Measurements from ENCODE around the gene ILK.
A peak's percentile ranks its signal among the peaks of the same experiment; 100 is the strongest.

Gene ILK

GRCh38 chr11:6598555-6598954 is 5.0 kb upstream of the ILK start:
- Histone ChIP-seq H3K36me3 (ENCODE audit: control insufficient read depth, insufficient read depth, low read length) (peaks cover 52% of the 10 kb centered on the region), H3K4me3 (ENCODE audit: low read depth, low read length) (no peak overlapping the region), H3K27ac (ENCODE audit: low read depth, low read length) (no peak overlapping the region), H3K9me3 (ENCODE audit: control insufficient read depth, insufficient read depth, low read length) (no peaks in the 10 kb centered on the region), H3K9ac (ENCODE audit: low read depth, low read length) (no peak overlapping the region), H3K4me1 (ENCODE audit: control insufficient read depth, insufficient read depth, low read length) (peaks cover 8% of the 10 kb centered on the region; the same call in 1 of the 2 replicates), H3K27me3 (ENCODE audit: control insufficient read depth, insufficient read depth, low read length) (no peaks in the 10 kb centered on the region)

- Histone ChIP-seq H3K36me3 (ENCODE audit: control insufficient read depth, insufficient read depth, low read length) (peaks cover 52% of the 10 kb centered on the region), H3K27ac (ENCODE audit: low read depth, low read length) (no peak overlapping the region), H3K4me1 (ENCODE audit: control insufficient read depth, insufficient read depth, low read length) (peaks cover 9% of the 10 kb centered on the region; the same call in 1 of the 2 replicates), H3K9me3 (ENCODE audit: control insufficient read depth, insufficient read depth, low read length) (no peaks in the 10 kb centered on the region), H3K4me3 (ENCODE audit: low read depth, low read length) (no peak overlapping the region), H3K27me3 (ENCODE audit: control insufficient read depth, insufficient read depth, low read length) (no peaks in the 10 kb centered on the region), H3K9ac (ENCODE audit: low read depth, low read length) (no peak overlapping the region)
Observed at GRCh38 chr11:6599449-6599848, 4.1 kb upstream of the ILK start.

GRCh38 chr11:6599881-6600390 is 3.6 kb upstream of the ILK start:
- Histone ChIP-seq H3K27ac (ENCODE audit: low read depth, low read length) (no peak overlapping the region), H3K4me3 (ENCODE audit: low read depth, low read length) (no peak overlapping the region), H3K36me3 (ENCODE audit: control insufficient read depth, insufficient read depth, low read length) (peaks cover 52% of the 10 kb centered on the region), H3K9me3 (ENCODE audit: control insufficient read depth, insufficient read depth, low read length) (no peaks in the 10 kb centered on the region), H3K4me1 (ENCODE audit: control insufficient read depth, insufficient read depth, low read length) (peaks cover 14% of the 10 kb centered on the region; the same call in 1 of the 2 replicates), H3K27me3 (ENCODE audit: control insufficient read depth, insufficient read depth, low read length) (no peaks in the 10 kb centered on the region), H3K9ac (ENCODE audit: low read depth, low read length) (no peak overlapping the region)

- Histone ChIP-seq H3K4me1 (ENCODE audit: control insufficient read depth, insufficient read depth, low read length) (peaks cover 16% of the 10 kb centered on the region), H3K36me3 (ENCODE audit: control insufficient read depth, insufficient read depth, low read length) (peaks cover 52% of the 10 kb centered on the region), H3K4me3 (ENCODE audit: low read depth, low read length) (no peak overlapping the region), H3K27ac (ENCODE audit: low read depth, low read length) (no peak overlapping the region), H3K27me3 (ENCODE audit: control insufficient read depth, insufficient read depth, low read length) (no peaks in the 10 kb centered on the region), H3K9me3 (ENCODE audit: control insufficient read depth, insufficient read depth, low read length) (no peaks in the 10 kb centered on the region), H3K9ac (ENCODE audit: low read depth, low read length) (no peak overlapping the region)
Observed at GRCh38 chr11:6601041-6601461, 2.5 kb upstream of the ILK start.

- Histone ChIP-seq H3K36me3 (ENCODE audit: control insufficient read depth, insufficient read depth, low read length) (peaks cover 41% of the 10 kb centered on the region), H3K27me3 (ENCODE audit: control insufficient read depth, insufficient read depth, low read length) (no peaks in the 10 kb centered on the region), H3K27ac (ENCODE audit: low read depth, low read length) (no peak overlapping the region), H3K9ac (ENCODE audit: low read depth, low read length) (0 out of 2 replicates have a peak overlapping the region, but pooled peaks have one; percentile 44), H3K4me3 (ENCODE audit: low read depth, low read length) (peak overlapping the region; percentile 98), H3K9me3 (ENCODE audit: control insufficient read depth, insufficient read depth, low read length) (no peaks in the 10 kb centered on the region), H3K4me1 (ENCODE audit: control insufficient read depth, insufficient read depth, low read length) (peaks cover 26% of the 10 kb centered on the region)
Observed at GRCh38 chr11:6602096-6602940, 1.3 kb upstream of the ILK start.

- H3K9me3 ChIP-seq (ENCODE audit: control insufficient read depth, insufficient read depth, low read length) = no peaks in the 10 kb centered on the region
- peak overlapping the region; percentile 88 for H3K9ac ChIP-seq (ENCODE audit: low read depth, low read length)
- H3K27ac ChIP-seq (ENCODE audit: low read depth, low read length) = peak overlapping the region; percentile 82
- peaks cover 45% of the 10 kb centered on the region for H3K36me3 ChIP-seq (ENCODE audit: control insufficient read depth, insufficient read depth, low read length)
- no peaks in the 10 kb centered on the region for H3K27me3 ChIP-seq (ENCODE audit: control insufficient read depth, insufficient read depth, low read length)
- H3K4me1 ChIP-seq (ENCODE audit: control insufficient read depth, insufficient read depth, low read length) = peaks cover 30% of the 10 kb centered on the region
- peak overlapping the region; percentile 98 for H3K4me3 ChIP-seq (ENCODE audit: low read depth, low read length)
Observed at GRCh38 chr11:6604081-6604626, 580 bp downstream of the ILK start.

- peak overlapping the region; percentile 98 for H3K4me3 ChIP-seq (ENCODE audit: low read depth, low read length)
- H3K27me3 ChIP-seq (ENCODE audit: control insufficient read depth, insufficient read depth, low read length) = no peaks in the 10 kb centered on the region
- no peaks in the 10 kb centered on the region for H3K9me3 ChIP-seq (ENCODE audit: control insufficient read depth, insufficient read depth, low read length)
- peaks cover 30% of the 10 kb centered on the region for H3K4me1 ChIP-seq (ENCODE audit: control insufficient read depth, insufficient read depth, low read length)
- peaks cover 45% of the 10 kb centered on the region for H3K36me3 ChIP-seq (ENCODE audit: control insufficient read depth, insufficient read depth, low read length)
- peak overlapping the region; percentile 82 for H3K27ac ChIP-seq (ENCODE audit: low read depth, low read length)
- H3K9ac ChIP-seq (ENCODE audit: low read depth, low read length) = peak overlapping the region; percentile 88; the same call in 1 of the 2 replicates
Observed at GRCh38 chr11:6604790-6605189, 1.2 kb downstream of the ILK start.

DNA sequence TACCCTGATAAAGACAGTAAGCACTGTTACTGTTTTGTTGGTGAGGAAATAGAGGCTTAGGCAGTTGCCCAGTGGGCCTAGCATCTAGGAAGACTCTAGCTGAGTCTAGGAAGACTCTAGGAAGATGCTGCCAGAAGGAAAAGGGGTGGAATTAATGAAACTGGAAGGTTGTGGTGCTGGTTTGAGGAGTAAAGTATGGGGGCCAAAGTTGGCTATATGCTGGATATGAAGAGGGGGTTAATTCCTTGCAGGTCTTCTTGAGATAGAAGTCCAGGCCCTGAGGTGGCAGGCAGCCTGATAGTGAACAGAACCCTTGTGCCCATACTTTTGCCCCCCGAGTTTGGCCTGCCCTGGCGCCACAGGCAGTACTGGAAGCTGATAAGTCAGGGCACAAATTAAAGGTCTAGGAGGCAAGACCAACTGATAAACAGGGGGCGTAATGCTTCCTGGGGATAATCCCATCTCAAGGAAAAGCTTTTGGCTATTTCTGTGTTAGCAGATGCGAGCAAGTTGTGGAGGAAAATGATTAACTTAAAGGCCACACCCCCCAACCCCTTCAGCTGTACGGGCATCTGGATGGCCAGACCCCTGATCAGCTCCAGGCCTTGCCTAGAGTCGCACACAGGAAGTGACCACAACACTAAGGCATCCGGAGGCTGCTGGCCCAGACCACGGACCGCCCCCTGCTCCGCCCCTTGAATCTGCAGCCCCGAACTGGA is 3.1 kb downstream of the ILK start:
- H3K4me3 ChIP-seq (ENCODE audit: low read depth, low read length) = 0 out of 2 replicates have a peak overlapping the region, but pooled peaks have one; percentile 15
- peaks cover 43% of the 10 kb centered on the region for H3K36me3 ChIP-seq (ENCODE audit: control insufficient read depth, insufficient read depth, low read length)
- H3K9ac ChIP-seq (ENCODE audit: low read depth, low read length) = peak overlapping the region; percentile 51
- H3K27me3 ChIP-seq (ENCODE audit: control insufficient read depth, insufficient read depth, low read length) = no peaks in the 10 kb centered on the region
- H3K9me3 ChIP-seq (ENCODE audit: control insufficient read depth, insufficient read depth, low read length) = no peaks in the 10 kb centered on the region
- peaks cover 30% of the 10 kb centered on the region for H3K4me1 ChIP-seq (ENCODE audit: control insufficient read depth, insufficient read depth, low read length)
- H3K27ac ChIP-seq (ENCODE audit: low read depth, low read length) = peak overlapping the region; percentile 94

- Histone ChIP-seq H3K36me3 (ENCODE audit: control insufficient read depth, insufficient read depth, low read length) (peaks cover 41% of the 10 kb centered on the region), H3K4me1 (ENCODE audit: control insufficient read depth, insufficient read depth, low read length) (peaks cover 27% of the 10 kb centered on the region), H3K27me3 (ENCODE audit: control insufficient read depth, insufficient read depth, low read length) (no peaks in the 10 kb centered on the region), H3K4me3 (ENCODE audit: low read depth, low read length) (no peak overlapping the region; the same call in 1 of the 2 replicates), H3K9me3 (ENCODE audit: control insufficient read depth, insufficient read depth, low read length) (no peaks in the 10 kb centered on the region), H3K27ac (ENCODE audit: low read depth, low read length) (peak overlapping the region; percentile 89), H3K9ac (ENCODE audit: low read depth, low read length) (peak overlapping the region; percentile 38)
Observed at GRCh38 chr11:6607190-6607795, 3.7 kb downstream of the ILK start.

- Histone ChIP-seq H3K9me3 (ENCODE audit: control insufficient read depth, insufficient read depth, low read length) (no peaks in the 10 kb centered on the region), H3K27me3 (ENCODE audit: control insufficient read depth, insufficient read depth, low read length) (no peaks in the 10 kb centered on the region), H3K9ac (ENCODE audit: low read depth, low read length) (no peak overlapping the region), H3K4me1 (ENCODE audit: control insufficient read depth, insufficient read depth, low read length) (peaks cover 24% of the 10 kb centered on the region), H3K36me3 (ENCODE audit: control insufficient read depth, insufficient read depth, low read length) (peaks cover 41% of the 10 kb centered on the region), H3K27ac (ENCODE audit: low read depth, low read length) (no peak overlapping the region), H3K4me3 (ENCODE audit: low read depth, low read length) (no peak overlapping the region)
Observed at GRCh38 chr11:6608011-6608410, 4.4 kb downstream of the ILK start.
